HS-5 (cell line): Measurements from ENCODE around the gene PRKCE.

ENCODE experiments used
- DNase-seq: peaks from one replicate; pipeline ENCODE4 v3.0.0-alpha.2; 2012; ENCODE audit warnings: low read depth

PRKCE gene

GRCh38 chr2:45936623-45936979 is 285.1 kb downstream of the PRKCE start:
- DNase-seq: no peak

GRCh38 chr2:45937990-45938389 is 286.5 kb downstream of the PRKCE start:
- DNase-seq: no peak

GRCh38 chr2:45938649-45939511 is 287.4 kb downstream of the PRKCE start:
- peak; percentile 93 for DNase-seq

GRCh38 chr2:45941531-45942236 is 290.2 kb downstream of the PRKCE start:
- no peak for DNase-seq

GRCh38 chr2:45942237-45942738 is 290.8 kb downstream of the PRKCE start:
- no peak for DNase-seq

GRCh38 chr2:45943219-45944044 is 292.0 kb downstream of the PRKCE start:
- DNase-seq: no peak

GRCh38 chr2:45944074-45944473 is 292.6 kb downstream of the PRKCE start:
- no peak for DNase-seq

- DNase-seq: no peak
Measured at GRCh38 chr2:45945302-45945717, 293.8 kb downstream of the PRKCE start.

GRCh38 chr2:45946023-45946422 is 294.5 kb downstream of the PRKCE start:
- peak; percentile 73 for DNase-seq

GRCh38 chr2:45950606-45951005 is 299.1 kb downstream of the PRKCE start:
- DNase-seq: no peak

GRCh38 chr2:45951025-45951727 is 299.7 kb downstream of the PRKCE start:
- DNase-seq: no peak

- DNase-seq: no peak
Measured at GRCh38 chr2:45952591-45952990, 301.1 kb downstream of the PRKCE start.

- DNase-seq: no peak
Measured at GRCh38 chr2:45953376-45954027, 302.0 kb downstream of the PRKCE start.

GRCh38 chr2:45954233-45954850 is 302.9 kb downstream of the PRKCE start:
- DNase-seq: no peak

- DNase-seq: no peak
Measured at GRCh38 chr2:45957533-45958227, 306.2 kb downstream of the PRKCE start.

GRCh38 chr2:45960057-45960863 is 308.8 kb downstream of the PRKCE start:
- no peak for DNase-seq

GRCh38 chr2:45962177-45962921 is 310.9 kb downstream of the PRKCE start:
- DNase-seq: no peak

GRCh38 chr2:45963816-45964215 is 312.3 kb downstream of the PRKCE start:
- no peak for DNase-seq
